Stomach (tissue), 4 donors: Measurements from ENCODE around the gene RRBP1.

ENCODE experiments used
- CTCF ChIP-seq, 7 experiments: fragments of 450-650 bp in 4 of 7; fragments of 200-600 bp in 3 of 7; sonication (generic) in 3 of 7; IDR thresholded peaks; one replicate each; pipeline ENCODE4 v1.5.1; 2016 to 2019; ENCODE audit warnings: antibody characterized with exemption in 7 of 7, control low read depth in 2 of 7, mild to moderate bottlenecking in 1 of 7
- EP300 ChIP-seq: sonication (generic); formaldehyde crosslinking; IDR thresholded peaks from one replicate; pipeline ENCODE4 v1.6.1; 2017; ENCODE audit warnings: antibody characterized with exemption
- POLR2A ChIP-seq, 4 donors: fragments of 450-650 bp; IDR thresholded peaks; one replicate each; pipeline ENCODE4 v1.6.1; 2016; ENCODE audit warnings: antibody characterized with exemption in 4 of 4, control low read depth in 2 of 4, mild to moderate bottlenecking in 1 of 4, moderate library complexity in 1 of 4
- POLR2AphosphoS5 ChIP-seq, 3 donors: sonication (generic); formaldehyde crosslinking; IDR thresholded peaks; one replicate each; pipeline ENCODE4 v1.6.1; 2016; ENCODE audit warnings: antibody characterized with exemption in 3 of 3

GRCh38 chr20:17611290-17611539, 70.8 kb downstream of the RRBP1 start:
- TF ChIP-seq CTCF (IDR thresholded peaks at IDR 0.05) (peak in 1 of 7 experiments; percentile 51), EP300 (no peak), POLR2AphosphoS5 (IDR thresholded peaks at IDR 0.05) (no peak), POLR2A (IDR thresholded peaks at IDR 0.05) (no peak)
